A549 (cell line): ENCODE data around the gene CALML5. TPM values are rescaled to one million over a fixed set of nuclear protein-coding genes. Genes with fewer than 3 reads are reported as not detected.
A peak's percentile ranks its signal among the peaks of the same experiment; 100 is the strongest.

Experiments
- ATAC-seq, 2 experiments: fragments of 200-7000 bp in 1 of 2; fragments of >200 bp in 1 of 2; cut with Nextera tagmentation in 1 of 2; cut with Tn5 transposase in 1 of 2; 3 replicates each; pipeline versions ENCODE4 v1.8.0 to v1.9.1; 2018 to 2020; ENCODE audit warnings: mild to moderate bottlenecking in 1 of 2, moderate library complexity in 1 of 2
- CTCF ChIA-PET: fragments of 300-600 bp; sonication (Branson Sonifier 250); formaldehyde crosslinking; extraction: SDS; loops from one replicate; lab custom pipeline; 2021; ENCODE audit warnings: antibody characterized with exemption, inconsistent platforms; lab: Yijun Ruan, JAX
- POLR2A ChIA-PET: fragments of 350-600 bp; formaldehyde crosslinking; extraction: SDS; loops from one replicate; lab custom pipeline; 2021; ENCODE audit warnings: antibody characterized with exemption, inconsistent platforms; lab: Yijun Ruan, JAX
- DNase-seq, 2 experiments: peaks; one replicate each; pipeline versions ENCODE4 v3.0.0 to v3.0.0-alpha.2; 2011 to 2016; ENCODE audit warnings: low read depth in 1 of 2, low spot score in 1 of 2
- FAIRE-seq: peaks from 2 replicates; lab custom pipeline; 2011; peaks lifted over from hg19 to GRCh38; lab: Jason Lieb, UNC
- H3K27ac ChIP-seq, 2 experiments: fragments of >200 bp; sonication (Bioruptor Twin); formaldehyde crosslinking; 3 replicates each; pipeline ENCODE4 v1.5.1; 2016 to 2017
- H3K4me1 ChIP-seq: fragments of >200 bp; sonication (Bioruptor Twin); formaldehyde crosslinking; 3 replicates; pipeline ENCODE4 v1.6.1; 2016
- H3K4me2 ChIP-seq: fragments of >200 bp; sonication (Bioruptor Twin); formaldehyde crosslinking; 3 replicates; pipeline ENCODE4 v1.6.1; 2016
- H3K4me3 ChIP-seq: fragments of >200 bp; sonication (Bioruptor Twin); formaldehyde crosslinking; 3 replicates; pipeline ENCODE4 v1.5.1; 2016
- H3K9me3 ChIP-seq: fragments of >200 bp; sonication (Bioruptor Twin); formaldehyde crosslinking; 3 replicates; pipeline ENCODE4 v1.6.1; 2016
- ATOH8 ChIP-seq: fragments of 250-450 bp; sonication (Bioruptor Pico); IDR thresholded peaks from 2 replicates; pipeline ENCODE4 v1.5.0; 2020; ENCODE audit warnings: low read depth, mild to moderate bottlenecking, moderate library complexity
- BCL3 ChIP-seq: fragments of >200 bp; sonication (Bioruptor Twin); formaldehyde crosslinking; IDR thresholded peaks from 3 replicates; pipeline ENCODE4 v1.6.1; 2016
- BHLHE40 ChIP-seq: IDR thresholded peaks from 2 replicates; pipeline ENCODE4 v1.6.1; 2012; ENCODE audit warnings: low read depth, low read length, inconsistent platforms
- CEBPB ChIP-seq, 2 experiments: fragments of >200 bp in 1 of 2; sonication (Bioruptor Twin) in 1 of 2; formaldehyde crosslinking in 1 of 2; IDR thresholded peaks; 2 replicates each; pipeline ENCODE4 v1.6.1; 2012 to 2016
- CHD4 ChIP-seq: fragments of 200-600 bp; sonication (generic); IDR thresholded peaks from 2 replicates; pipeline ENCODE4 v1.6.1; 2016; ENCODE audit warnings: antibody characterized with exemption, mild to moderate bottlenecking, borderline replicate concordance
- E2F6 ChIP-seq: IDR thresholded peaks from 2 replicates; pipeline ENCODE4 v1.6.1; 2012; ENCODE audit warnings: low read depth, borderline replicate concordance
- EHF ChIP-seq: fragments of 250-450 bp; sonication (Bioruptor Pico); IDR thresholded peaks from 2 replicates; pipeline ENCODE4 v1.5.0; 2020; ENCODE audit warnings: mild to moderate bottlenecking
- EP300 ChIP-seq, 2 experiments: fragments of >200 bp; sonication (Bioruptor Twin); formaldehyde crosslinking; IDR thresholded peaks; 2 replicates in 1 of 2; 3 replicates in 1 of 2; pipeline ENCODE4 v1.6.1; 2016 to 2017
- FOSB ChIP-seq: fragments of 250-450 bp; sonication (Bioruptor Pico); IDR thresholded peaks from 2 replicates; pipeline ENCODE4 v1.5.0; 2020; ENCODE audit warnings: mild to moderate bottlenecking, moderate library complexity
- GATA3 ChIP-seq: IDR thresholded peaks from 2 replicates; pipeline ENCODE4 v1.6.1; 2012; ENCODE audit warnings: borderline replicate concordance
- HDAC2 ChIP-seq: fragments of 200-600 bp; sonication (generic); IDR thresholded peaks from 2 replicates; pipeline ENCODE4 v1.6.1; 2016
- HES2 ChIP-seq: fragments of >200 bp; sonication (Bioruptor Twin); formaldehyde crosslinking; IDR thresholded peaks from 2 replicates; pipeline ENCODE4 v1.6.1; 2016
- HOXA7 ChIP-seq: fragments of 250-450 bp; sonication (Bioruptor Pico); IDR thresholded peaks from 2 replicates; pipeline ENCODE4 v1.5.0; 2020; ENCODE audit warnings: mild to moderate bottlenecking, moderate library complexity
- JUNB ChIP-seq: fragments of >200 bp; sonication (Bioruptor Twin); formaldehyde crosslinking; IDR thresholded peaks from 2 replicates; pipeline ENCODE4 v1.6.1; 2016
- KDM1A ChIP-seq: fragments of 200-600 bp; sonication (generic); IDR thresholded peaks from 2 replicates; pipeline ENCODE4 v1.6.1; 2016; ENCODE audit warnings: low read depth, mild to moderate bottlenecking
- MAFK ChIP-seq: fragments of 450-650 bp; IDR thresholded peaks from 2 replicates; pipeline ENCODE4 v1.6.1; 2014; ENCODE audit not compliant: partially characterized antibody
- NFE2L2 ChIP-seq: fragments of 150-350 bp; conservative IDR thresholded peaks from 2 replicates; pipeline ENCODE4 v1.6.1; 2014; ENCODE audit warnings: low read length
- NR3C1 ChIP-seq: fragments of >200 bp; sonication (Bioruptor Twin); formaldehyde crosslinking; IDR thresholded peaks from 3 replicates; pipeline ENCODE4 v1.6.1; 2017
- PHF8 ChIP-seq: fragments of 200-600 bp; sonication (generic); IDR thresholded peaks from 2 replicates; pipeline ENCODE4 v1.6.1; 2016; ENCODE audit warnings: low read depth, mild to moderate bottlenecking, antibody characterized with exemption, moderate library complexity, borderline replicate concordance
- POLR2A ChIP-seq: IDR thresholded peaks from 2 replicates; pipeline ENCODE4 v1.6.1; 2012; ENCODE audit warnings: mild to moderate bottlenecking, low read length
- RAD21 ChIP-seq, 2 experiments: fragments of >200 bp in 1 of 2; sonication (Bioruptor Twin) in 1 of 2; formaldehyde crosslinking in 1 of 2; IDR thresholded peaks in 1 of 2; conservative IDR thresholded peaks in 1 of 2; 2 replicates in 1 of 2; 3 replicates in 1 of 2; pipeline ENCODE4 v1.6.1; 2012 to 2018; ENCODE audit warnings: inconsistent platforms in 1 of 2
- RARB ChIP-seq: fragments of 250-450 bp; sonication (Bioruptor Pico); IDR thresholded peaks from 2 replicates; pipeline ENCODE4 v1.8.0; 2021; ENCODE audit warnings: mild to moderate bottlenecking, moderate library complexity
- RCOR1 ChIP-seq: fragments of 150-350 bp; IDR thresholded peaks from 2 replicates; pipeline ENCODE4 v1.6.1; 2014; ENCODE audit warnings: antibody characterized with exemption, low read length, low read depth
- REST ChIP-seq: fragments of 200-600 bp; sonication (generic); IDR thresholded peaks from 2 replicates; pipeline ENCODE4 v1.6.1; 2016; ENCODE audit warnings: antibody characterized with exemption, mild to moderate bottlenecking, moderate library complexity
- RFX5 ChIP-seq: fragments of 450-650 bp; IDR thresholded peaks from 2 replicates; pipeline ENCODE4 v1.7.1; 2014; ENCODE audit warnings: antibody characterized with exemption, mild to moderate bottlenecking, moderate library complexity
- SREBF2 ChIP-seq: fragments of 450-650 bp; IDR thresholded peaks from 2 replicates; pipeline ENCODE4 v1.6.1; 2014; ENCODE audit warnings: mild to moderate bottlenecking, moderate library complexity
- ZFP36 ChIP-seq: fragments of 450-650 bp; IDR thresholded peaks from 2 replicates; pipeline ENCODE4 v1.6.1; 2014; ENCODE audit warnings: borderline replicate concordance; ENCODE audit not compliant: partially characterized antibody
- ZSCAN20 ChIP-seq: fragments of 250-450 bp; sonication (Bioruptor Pico); IDR thresholded peaks from 2 replicates; pipeline ENCODE4 v1.8.0; 2022; ENCODE audit warnings: mild to moderate bottlenecking, moderate library complexity
- WGBS: methylation state at CpG from one replicate; pipeline ENCODE4 v1.1.6; 2017; ENCODE audit errors: missing lambda C conversion rate; 5-methylcytosine and 5-hydroxymethylcytosine counted together
- polyA plus RNA-seq, 4 experiments: library from polyadenylated mRNA; depleted of rRNA in 3 of 4; stranded (reverse); fragments of >200 nt; fragmentation: RNase III in 1 of 4; extraction: RNeasy Plus Mini Kit Qiagen cat#74134 plus additional on column Dnase treatment in 1 of 4; gene quantifications; 2 replicates in 3 of 4; 3 replicates in 1 of 4; pipeline ENCODE4 v1.2.3, GENCODE V29; 2011 to 2017

The CALML5 gene
- polyA plus RNA-seq, 2 of the 4 experiments (the other 2 are of a cell fraction) = not detected

GRCh38 chr10:5540080-5540479, 40.7 kb upstream of the CALML5 start:
- ChIA-PET CTCF (no interaction called here), POLR2A (no interaction called here)
- Histone ChIP-seq H3K9me3 (peaks cover 43% of the 10 kb centered on the region), H3K4me3 (no peak overlapping the region), H3K27ac (no peak overlapping the region; a peak in 1 of 6 replicates), H3K4me1 (peaks cover 14% of the 10 kb centered on the region), H3K4me2 (no peak overlapping the region)
- WGBS = 90% methylated on average over 9 of the region's 9 CpGs
- no peak for TF ChIP-seq HES2
- TF ChIP-seq ZSCAN20 (CRISPR knock-in tag) = no peak
- no peak for TF ChIP-seq EHF
- TF ChIP-seq POLR2A = no peak
- TF ChIP-seq CHD4 = no peak
- no peak for TF ChIP-seq KDM1A
- TF ChIP-seq BCL3 = no peak
- TF ChIP-seq EP300 (IDR thresholded peaks at IDR 0.05) = no peak
- no peak for TF ChIP-seq ZFP36
- TF ChIP-seq NFE2L2 = no peak
- no peak for TF ChIP-seq JUNB
- no peak for TF ChIP-seq REST
- FAIRE-seq (no peak), DNase-seq (no peak), ATAC-seq (no peak)

GRCh38 chr10:5538892-5539651, 39.7 kb upstream of the CALML5 start:
- H3K4me1 ChIP-seq = peaks cover 9% of the 10 kb centered on the region
- ATAC-seq (peak in 1 of 2 experiments; percentile 34; a peak in 1 of 6 replicates), FAIRE-seq (no peak), DNase-seq (no peak)
- H3K4me3 ChIP-seq = no peak overlapping the region
- H3K9me3 ChIP-seq = peaks cover 38% of the 10 kb centered on the region
- ChIA-PET CTCF (interaction anchor here (1.0 to 1.1 kb wide), 2 partner anchors 12 to 84 kb away, joined by 4 to 5 read pairs; no protein-coding TSS in a partner anchor), POLR2A (interaction anchor here (0.6 kb wide), 1 partner anchor 411 kb away, joined by 12 read pairs; no protein-coding TSS in a partner anchor)
- H3K4me2 ChIP-seq = peak overlapping the region; percentile 25; the same call in 1 of the 3 replicates
- TF ChIP-seq ATOH8 (CRISPR knock-in tag) (no peak), RFX5 (no peak), MAFK (no peak), PHF8 (no peak), BHLHE40 (no peak), CEBPB (IDR thresholded peaks at IDR 0.05) (no peak), RARB (CRISPR knock-in tag) (no peak), RAD21 (conservative IDR thresholded peaks at IDR 0.05 in 1 of 2, IDR thresholded peaks at IDR 0.05 in 1 of 2) (no peak), CHD4 (no peak), NR3C1 (no peak), HDAC2 (no peak), ZFP36 (no peak), GATA3 (no peak), HOXA7 (CRISPR knock-in tag) (no peak), SREBF2 (no peak), E2F6 (no peak), RCOR1 (no peak), FOSB (no peak)
- peak overlapping the region in 1 of 2 experiments; percentile 66; a peak in 3 of 6 replicates for H3K27ac ChIP-seq
- WGBS = 90% methylated on average over 19 of the region's 19 CpGs
